GM19351 (cell line): ENCODE measurements around the gene SLC23A2.
"Not testable (repeated sequence)": the region's sequence is repeated elsewhere in the genome, so short reads cannot be mapped to it uniquely, and the experiment has no call there.

Source experiments
- ATAC-seq: cut with Tn5 transposase; IDR thresholded peaks from one replicate; pipeline ENCODE4 v1.9.1; 2021; ENCODE audit warnings: mild to moderate bottlenecking, moderate library complexity; ENCODE audit not compliant: unreplicated experiment

Gene SLC23A2

DNA sequence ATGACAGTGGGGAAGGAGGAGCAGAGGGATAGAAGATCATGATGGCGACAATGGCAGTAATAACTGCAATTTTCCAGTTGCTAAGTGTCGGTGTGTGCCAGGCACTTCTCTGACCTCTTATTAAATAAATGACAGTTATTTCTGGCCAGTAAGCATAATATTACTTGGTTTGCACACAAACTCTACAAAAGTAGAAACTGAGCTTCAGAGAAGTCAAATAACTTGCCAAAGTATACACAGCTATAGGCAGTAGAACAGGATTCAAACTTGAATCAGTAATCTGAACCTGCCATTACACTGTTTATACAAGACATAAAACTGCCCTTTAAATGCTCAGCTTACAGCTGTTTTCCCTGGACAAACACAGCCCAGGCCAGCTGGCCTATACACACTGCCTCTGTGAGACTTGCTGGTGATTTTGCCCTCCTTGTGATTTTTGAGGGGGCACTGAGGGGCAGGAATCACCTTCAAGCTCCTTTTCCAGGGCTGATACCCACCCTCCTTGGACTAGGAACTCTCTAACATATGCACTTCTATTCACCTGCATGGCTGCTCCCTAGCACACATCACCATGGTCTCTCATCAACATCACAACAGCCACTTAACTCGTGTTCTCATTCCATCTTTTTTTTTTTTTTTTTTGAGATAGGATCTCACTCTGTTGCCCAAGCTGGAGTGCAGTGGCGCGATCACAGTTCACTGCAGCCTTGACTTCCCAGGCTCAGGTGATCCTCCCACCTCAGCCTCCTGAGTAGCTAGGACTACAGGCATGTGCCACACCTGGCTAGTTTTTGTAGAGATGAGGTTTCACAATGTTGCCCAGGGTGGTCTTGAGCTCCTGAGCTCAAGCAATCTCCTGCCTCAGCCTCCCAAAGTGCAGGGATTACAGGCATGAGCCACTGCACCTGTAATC, 63.6 kb downstream of the SLC23A2 start:
- no peak for ATAC-seq

GRCh38 chr20:4936851-4937406, 64.4 kb downstream of the SLC23A2 start:
- ATAC-seq = no peak

- no peak for ATAC-seq
These were observed 64.9 kb downstream of the SLC23A2 start for GRCh38 chr20:4936392-4936850.

- ATAC-seq = no peak
These were observed 69.2 kb downstream of the SLC23A2 start for GRCh38 chr20:4932061-4932460.

- ATAC-seq = no peak
These were observed 71.5 kb downstream of the SLC23A2 start for GRCh38 chr20:4929686-4930397.

DNA sequence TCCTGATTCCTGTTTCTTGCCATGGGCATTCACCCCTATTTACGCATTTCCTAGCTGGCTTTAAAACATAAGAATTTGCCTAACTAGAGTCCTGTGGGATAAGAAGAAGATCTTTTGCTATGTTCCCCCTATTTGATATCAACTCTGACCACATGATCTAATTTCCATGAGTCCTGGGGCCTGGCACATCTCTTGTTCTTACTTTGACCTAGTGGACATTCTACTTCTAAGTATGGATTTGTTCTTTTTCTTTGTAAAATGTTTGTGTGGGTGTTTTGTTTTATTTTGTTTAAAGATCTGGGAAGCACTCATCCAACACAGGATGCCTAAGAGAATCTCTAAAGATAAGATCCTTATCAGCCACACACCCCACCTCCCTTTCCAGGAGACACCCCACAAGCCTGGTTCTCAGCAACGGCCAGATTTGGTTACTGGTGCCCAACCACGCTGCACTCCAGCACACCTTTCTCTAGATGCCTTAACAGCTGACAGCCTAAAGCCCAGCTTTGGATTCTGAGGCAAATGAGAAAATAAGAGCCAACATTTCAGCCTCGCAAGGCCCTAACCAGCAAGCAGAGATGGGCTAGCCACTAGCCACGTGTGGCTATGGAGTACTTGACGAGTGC, 74.7 kb downstream of the SLC23A2 start:
- ATAC-seq = no peak

DNA sequence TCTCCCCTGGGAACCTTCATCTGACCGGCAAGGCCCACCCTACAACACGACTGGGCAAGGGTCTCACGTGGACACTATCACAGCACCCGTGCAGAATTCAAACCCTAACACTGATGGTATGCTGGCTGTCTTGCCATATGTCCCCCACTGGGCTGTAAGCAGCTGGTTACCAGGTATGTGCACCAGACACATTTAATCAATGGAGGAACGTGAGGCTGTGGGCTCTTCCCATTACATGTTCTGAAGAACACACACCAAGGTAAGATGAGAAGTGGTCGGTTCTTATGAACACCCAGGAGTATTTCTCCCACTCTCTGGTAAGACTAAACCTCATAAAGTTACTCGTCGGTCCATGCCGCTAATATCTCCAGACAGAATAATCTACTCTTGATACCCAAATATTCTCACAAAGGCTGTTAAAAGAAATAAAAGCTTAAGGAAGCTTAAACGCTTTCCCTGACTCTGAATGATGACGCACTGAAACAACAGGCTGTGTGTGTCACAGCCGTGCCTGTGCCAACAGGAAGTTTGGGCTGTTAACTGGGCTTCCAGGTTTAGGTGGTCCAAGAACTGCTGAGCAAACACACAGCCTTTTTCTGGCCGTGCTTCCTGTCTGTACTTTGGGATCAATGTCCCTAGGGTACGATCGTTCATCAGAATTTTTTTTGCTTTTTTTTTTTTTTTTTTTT, 75.3 kb downstream of the SLC23A2 start:
- ATAC-seq = no peak

DNA sequence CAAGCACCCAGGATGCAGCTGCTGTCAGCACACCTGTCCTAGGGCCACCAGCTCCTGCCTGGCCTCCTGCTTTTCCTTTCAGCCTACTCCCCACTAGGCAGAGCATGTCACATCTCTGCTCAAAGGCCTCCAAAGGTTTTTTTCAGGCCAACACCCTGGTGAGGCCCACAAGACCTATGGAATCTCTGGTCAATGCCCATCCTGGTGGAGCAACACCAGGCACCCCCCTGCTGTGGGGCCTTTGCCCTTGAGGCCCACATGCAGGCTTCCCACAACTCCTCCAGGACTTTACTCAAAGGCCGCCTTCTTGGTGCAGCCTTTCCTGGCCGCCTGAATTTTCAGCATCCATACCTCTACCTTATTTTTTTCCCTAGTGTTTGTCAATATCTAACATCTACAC, 76.9 kb downstream of the SLC23A2 start:
- no peak for ATAC-seq

DNA sequence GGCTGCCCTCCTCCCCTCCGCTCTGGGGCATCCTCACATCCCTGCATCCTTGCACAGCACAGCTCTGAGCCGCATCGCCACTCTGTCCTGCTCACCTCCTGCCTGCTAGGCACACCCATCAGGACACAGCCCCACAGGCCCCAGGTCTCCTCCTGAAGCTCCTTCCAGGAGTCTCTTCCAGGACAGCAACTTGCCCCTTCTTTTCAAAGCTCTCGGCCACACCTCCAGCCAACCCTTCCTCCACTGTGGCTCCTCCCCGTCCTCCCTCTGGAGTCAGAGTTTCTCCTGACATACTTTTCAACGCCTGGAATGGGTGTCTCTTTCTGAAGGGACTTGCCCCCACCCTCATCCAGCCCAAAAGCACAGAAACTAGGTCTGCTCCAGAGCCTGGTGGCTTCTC, 77.3 kb downstream of the SLC23A2 start:
- ATAC-seq = no peak

DNA sequence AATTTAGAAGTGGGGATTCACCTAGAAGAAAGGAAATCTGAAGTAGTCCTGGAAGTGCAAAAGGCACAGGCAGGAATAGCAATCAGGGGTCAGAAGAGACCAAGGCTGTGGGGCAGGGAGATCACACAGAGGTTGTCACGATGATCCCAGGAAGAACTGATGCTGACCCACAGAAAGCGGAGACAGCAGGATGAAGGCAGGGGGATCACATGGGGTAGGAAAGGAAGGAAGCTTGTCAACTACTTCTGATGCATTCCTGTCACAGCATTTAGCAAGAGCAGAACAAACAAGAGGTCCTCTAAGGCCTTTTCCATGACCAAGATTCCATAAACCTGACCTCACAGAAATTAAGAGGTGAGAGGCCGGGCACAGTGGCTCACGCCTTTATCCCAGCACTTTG, 79.1 kb downstream of the SLC23A2 start:
- ATAC-seq = no peak

DNA sequence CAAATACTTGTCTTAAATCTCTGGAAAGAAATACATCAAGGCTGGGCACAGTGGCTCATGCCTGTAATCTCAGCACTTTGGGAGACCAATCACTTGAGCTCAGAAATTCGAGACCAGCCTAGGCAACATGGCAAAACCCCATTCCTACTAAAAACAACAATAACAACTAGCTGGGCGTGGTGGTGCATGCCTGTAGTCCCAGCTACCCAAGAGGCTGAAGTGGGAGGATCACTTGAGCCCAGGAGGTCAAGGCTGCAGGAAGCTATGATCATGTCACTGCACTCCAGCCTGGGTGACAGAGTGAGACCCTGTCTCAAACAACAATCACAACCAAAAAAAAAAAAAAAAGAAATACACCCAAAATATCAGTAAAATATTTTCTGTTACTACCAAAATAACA, 80.0 kb downstream of the SLC23A2 start:
- ATAC-seq = not testable (repeated sequence)

- no peak for ATAC-seq
These were observed 80.7 kb downstream of the SLC23A2 start for GRCh38 chr20:4920655-4921054.

DNA sequence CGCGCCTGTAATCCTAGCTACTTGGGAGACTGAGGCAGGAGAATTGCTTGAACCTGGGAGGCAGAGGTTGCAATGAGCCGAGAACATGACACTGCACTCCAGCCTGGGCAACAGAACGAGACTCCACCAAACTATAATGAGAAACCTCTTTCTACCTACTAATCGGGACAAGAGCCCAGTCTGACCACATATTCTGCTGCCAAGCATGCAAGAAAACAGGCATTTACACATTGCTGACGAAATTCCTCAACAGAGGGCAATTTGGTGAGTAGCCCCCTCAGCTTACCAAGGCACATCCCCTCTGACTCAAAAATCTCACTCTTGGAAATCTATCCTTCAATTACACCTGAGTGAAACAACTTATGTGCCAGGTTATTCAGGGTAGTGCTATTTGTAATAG, 81.2 kb downstream of the SLC23A2 start:
- ATAC-seq = no peak

GRCh38 chr20:4919047-4919704, 82.1 kb downstream of the SLC23A2 start:
- ATAC-seq = no peak

- no peak for ATAC-seq
These were observed 82.8 kb downstream of the SLC23A2 start for GRCh38 chr20:4918473-4918872.

- ATAC-seq = no peak
These were observed 84.1 kb downstream of the SLC23A2 start for GRCh38 chr20:4916971-4917881.

- ATAC-seq = no peak
These were observed 88.2 kb downstream of the SLC23A2 start for GRCh38 chr20:4913147-4913546.

- ATAC-seq = no peak
These were observed 88.7 kb downstream of the SLC23A2 start for GRCh38 chr20:4912380-4913142.
